Small intestine (tissue), 7 donors: ENCODE data around the gene TCF4. TPM values are rescaled to one million over a fixed set of nuclear protein-coding genes. Genes with fewer than 3 reads are reported as not detected.

ENCODE experiments used
- DNase-seq, 2 donors: peaks; one replicate each; pipeline versions ENCODE4 v3.0.0 to v3.0.0-alpha.2; 2013
- FAIRE-seq: peaks from 2 replicates; lab custom pipeline; 2012; peaks lifted over from hg19 to GRCh38; lab: Jason Lieb, UNC
- H3K27ac ChIP-seq, 3 donors: one replicate each; pipeline ENCODE4 v1.5.1; 2013; ENCODE audit warnings: low read length in 2 of 3, mild to moderate bottlenecking in 2 of 3, control low read depth in 1 of 3, inconsistent platforms in 1 of 3, low read depth in 1 of 3, moderate library complexity in 1 of 3
- H3K27me3 ChIP-seq, 3 donors: one replicate each; pipeline ENCODE4 v1.6.1; 2013; ENCODE audit warnings: low read length in 3 of 3, inconsistent platforms in 1 of 3; ENCODE audit not compliant: control insufficient read depth in 3 of 3, insufficient read depth in 3 of 3
- H3K36me3 ChIP-seq, 3 donors: one replicate each; pipeline ENCODE4 v1.6.1; 2013; ENCODE audit warnings: low read length in 3 of 3, inconsistent platforms in 1 of 3, low read depth in 1 of 3, mild to moderate bottlenecking in 1 of 3, moderate library complexity in 1 of 3; ENCODE audit not compliant: control insufficient read depth in 3 of 3, insufficient read depth in 2 of 3
- H3K4me1 ChIP-seq, 3 donors: one replicate each; pipeline ENCODE4 v1.6.1; 2013; ENCODE audit warnings: low read length in 2 of 3, inconsistent platforms in 1 of 3, low read depth in 1 of 3, mild to moderate bottlenecking in 1 of 3, moderate library complexity in 1 of 3; ENCODE audit not compliant: control insufficient read depth in 3 of 3, insufficient read depth in 2 of 3
- H3K4me3 ChIP-seq, 3 donors: one replicate each; pipeline ENCODE4 v1.5.1; 2013; ENCODE audit warnings: low read length in 3 of 3, control low read depth in 1 of 3, inconsistent platforms in 1 of 3, low read depth in 1 of 3, mild to moderate bottlenecking in 1 of 3, moderate library complexity in 1 of 3
- H3K9me3 ChIP-seq, 2 donors: one replicate each; pipeline ENCODE4 v1.6.1; 2013; ENCODE audit warnings: low read depth in 1 of 2, low read length in 1 of 2; ENCODE audit not compliant: control insufficient read depth in 2 of 2, insufficient read depth in 1 of 2
- WGBS, 3 donors: extraction: QIAGEN DNeasy Blood & Tissue Kit; methylation state at CpG; one replicate each; pipeline ENCODE4 v1.1.7; 2013; 5-methylcytosine and 5-hydroxymethylcytosine counted together
- polyA plus RNA-seq, 4 donors: library from polyadenylated mRNA; stranded (reverse) in 3 of 4; unstranded in 1 of 4; fragments of 200-250 nt in 3 of 4; fragments of 120-200 nt in 1 of 4; gene quantifications; one replicate each; pipeline versions ENCODE4 v1.2.1 to v1.2.3, GENCODE V29; 2013
- donor health status: healthy with polysubstance abuse.
- donor health status: control.
- donor health status: control.
- donor health status: Bipolar disorder and iron deficiency.
- donor health status: healthy.

The TCF4 gene
- polyA plus RNA-seq, 4 donors = 0.67 to 23.7 (median 11.5) TPM

DNA sequence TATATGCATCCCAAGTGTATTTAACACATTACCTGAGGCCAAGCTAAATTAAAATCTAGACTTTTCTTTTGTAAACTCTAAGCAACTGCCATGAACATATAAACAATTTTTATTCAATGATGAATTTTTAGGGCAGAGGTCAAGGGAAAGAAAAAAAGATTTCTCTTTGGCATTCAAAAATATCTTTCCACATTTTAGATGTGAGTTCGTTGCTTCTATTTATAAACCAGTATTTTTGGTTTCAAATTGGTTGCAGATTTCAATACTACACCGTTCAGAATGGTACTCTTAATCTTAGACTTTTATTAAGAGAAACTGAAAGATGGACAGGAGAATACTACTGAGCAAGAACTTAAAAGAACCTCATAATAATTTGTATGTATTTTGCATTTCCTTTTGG, 335.1 kb downstream of the TCF4 start:
- FAIRE-seq = no peak
- 34 to 41% (median 40%) methylated on average over 2 of the region's 2 CpGs for WGBS, 3 donors
- no peak overlapping the region for H3K27ac ChIP-seq

DNA sequence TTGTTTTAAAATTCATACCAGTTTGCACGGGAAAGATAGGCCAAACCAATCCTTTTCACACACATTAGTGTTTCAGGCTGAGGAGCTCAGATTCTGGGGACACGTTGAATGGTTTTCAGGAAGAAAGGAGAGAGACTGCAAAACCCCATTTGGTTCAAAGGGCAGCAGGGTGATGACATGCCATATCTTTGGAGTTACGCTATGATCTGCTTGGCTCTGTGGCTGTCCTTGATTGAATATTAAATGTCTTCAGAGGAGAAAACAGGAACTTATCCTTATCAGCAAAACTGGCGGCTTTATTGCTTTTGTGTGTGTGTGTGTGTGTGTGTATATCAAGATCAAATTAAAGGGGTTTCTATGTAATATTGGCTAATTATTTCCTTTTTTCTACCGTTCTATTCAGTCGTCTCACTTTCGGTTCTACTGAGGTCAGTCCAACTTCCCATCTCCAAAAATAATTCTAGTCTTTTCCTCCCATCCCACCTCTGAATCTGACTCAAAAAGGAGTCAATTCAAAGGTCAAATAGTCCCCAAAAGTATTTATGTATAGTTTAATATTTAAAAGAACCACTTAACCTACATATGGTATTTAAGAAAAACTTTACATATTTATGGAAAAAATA, 335.8 kb downstream of the TCF4 start:
- Histone ChIP-seq H3K36me3 (no peaks in the 10 kb centered on the region), H3K4me1 (peaks cover 0 to 8% (median 0%) of the 10 kb centered on the region in 3 donors), H3K27ac (peak overlapping the region in 1 of 3 donors; percentile 66), H3K9me3 (no peaks in the 10 kb centered on the region), H3K4me3 (no peak overlapping the region), H3K27me3 (no peaks in the 10 kb centered on the region)
- FAIRE-seq (no peak), DNase-seq (peak; percentile 34 to 55)
- 10 to 39% (median 30%) methylated on average over 7 of the region's 7 CpGs for WGBS, 3 donors

More for the DNA sequence above, 335.1 kb downstream of the TCF4 start:
- DNase-seq = no peak
- H3K36me3 ChIP-seq = no peaks in the 10 kb centered on the region
- H3K4me1 ChIP-seq = peaks cover 0 to 8% (median 0%) of the 10 kb centered on the region in 3 donors
- no peak overlapping the region for H3K4me3 ChIP-seq
- H3K9me3 ChIP-seq = no peaks in the 10 kb centered on the region
- no peaks in the 10 kb centered on the region for H3K27me3 ChIP-seq

DNA sequence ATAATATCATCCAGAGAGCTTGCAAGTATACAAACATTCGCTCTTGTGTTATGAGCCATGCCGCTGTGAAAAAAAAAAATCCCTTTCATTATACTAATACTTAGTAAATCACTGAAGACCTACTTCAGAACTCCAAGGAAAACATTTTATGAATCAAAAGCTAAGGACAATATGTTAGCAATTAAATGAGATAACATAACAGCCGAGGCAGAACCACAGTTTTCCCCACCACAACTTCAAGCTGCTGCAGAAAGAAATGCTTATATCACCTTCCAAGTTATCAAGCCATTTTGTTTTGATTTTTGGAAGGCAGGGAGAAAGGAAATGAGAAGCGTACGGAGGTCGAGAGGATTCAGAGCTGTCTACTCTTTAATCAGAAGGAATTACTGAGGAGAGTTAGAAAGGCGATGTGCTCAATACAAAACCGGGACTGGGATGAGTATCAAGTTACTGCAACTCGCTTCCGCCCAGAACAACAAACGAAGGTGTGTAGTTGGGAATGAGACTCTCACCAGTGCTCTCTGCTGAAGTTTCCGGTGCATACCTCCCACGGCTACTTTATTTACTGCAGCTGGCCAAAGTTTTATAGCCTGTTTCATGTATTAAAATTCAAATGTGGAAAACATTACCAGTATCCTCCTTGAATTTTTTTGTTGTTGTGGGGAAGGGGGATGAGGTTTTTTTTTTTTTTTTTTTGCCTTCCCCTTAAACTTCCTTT, 336.6 kb downstream of the TCF4 start:
- no peak overlapping the region for H3K27ac ChIP-seq
- FAIRE-seq (no peak), DNase-seq (peak; percentile 7 to 28)
- H3K4me1 ChIP-seq = peaks cover 0 to 8% (median 0%) of the 10 kb centered on the region in 3 donors
- 42 to 60% (median 57%) methylated on average over 13 of the region's 13 CpGs for WGBS, 3 donors
- H3K27me3 ChIP-seq = no peaks in the 10 kb centered on the region
- no peaks in the 10 kb centered on the region for H3K36me3 ChIP-seq
- H3K4me3 ChIP-seq = no peak overlapping the region
- H3K9me3 ChIP-seq = no peaks in the 10 kb centered on the region

DNA sequence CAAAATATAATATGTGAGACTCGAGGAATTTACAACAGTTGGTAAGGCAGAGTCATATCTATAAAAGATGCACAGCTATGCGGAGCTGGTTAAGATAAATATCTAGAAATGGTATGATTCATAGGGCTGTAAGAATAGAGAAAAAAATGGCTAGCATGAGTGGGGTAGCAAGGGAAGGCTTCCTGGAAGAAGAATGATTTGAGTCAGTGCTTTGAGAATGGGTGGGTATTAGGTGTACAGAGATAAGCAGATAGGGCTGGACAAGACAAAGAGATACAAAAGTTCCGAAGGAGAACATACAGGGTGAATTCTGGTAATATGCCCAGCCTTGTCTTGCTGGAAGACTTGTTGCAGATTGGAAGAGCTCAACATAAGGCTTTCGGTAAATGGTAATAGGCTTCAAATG, 337.2 kb downstream of the TCF4 start:
- 55 to 73% (median 72%) methylated on average over 4 of the region's 4 CpGs for WGBS, 3 donors
- FAIRE-seq = no peak
- Histone ChIP-seq H3K27ac (no peak overlapping the region), H3K9me3 (no peaks in the 10 kb centered on the region), H3K36me3 (no peaks in the 10 kb centered on the region), H3K4me1 (peaks cover 0 to 8% (median 0%) of the 10 kb centered on the region in 3 donors), H3K4me3 (no peak overlapping the region), H3K27me3 (no peaks in the 10 kb centered on the region)
- no peak for DNase-seq

DNA sequence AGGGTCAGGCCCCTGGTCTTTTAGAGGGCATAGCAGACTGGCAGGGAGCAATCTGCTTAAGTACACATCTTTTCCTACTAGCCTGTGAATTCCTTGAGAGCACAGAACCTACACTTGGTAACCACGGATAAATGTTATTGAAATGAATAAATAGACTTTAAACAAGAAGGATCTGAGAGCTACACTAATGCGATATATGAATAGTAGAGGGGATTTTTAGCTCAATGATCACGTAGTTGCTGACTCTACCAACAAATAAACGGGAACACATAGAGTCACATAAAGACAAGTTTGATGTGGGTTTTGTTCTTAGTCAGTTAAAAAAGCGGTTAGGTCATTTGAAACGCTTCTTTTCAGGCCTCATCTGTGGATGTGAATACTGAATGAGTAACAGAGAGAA, 338.4 kb downstream of the TCF4 start:
- no peaks in the 10 kb centered on the region for H3K9me3 ChIP-seq

DNA sequence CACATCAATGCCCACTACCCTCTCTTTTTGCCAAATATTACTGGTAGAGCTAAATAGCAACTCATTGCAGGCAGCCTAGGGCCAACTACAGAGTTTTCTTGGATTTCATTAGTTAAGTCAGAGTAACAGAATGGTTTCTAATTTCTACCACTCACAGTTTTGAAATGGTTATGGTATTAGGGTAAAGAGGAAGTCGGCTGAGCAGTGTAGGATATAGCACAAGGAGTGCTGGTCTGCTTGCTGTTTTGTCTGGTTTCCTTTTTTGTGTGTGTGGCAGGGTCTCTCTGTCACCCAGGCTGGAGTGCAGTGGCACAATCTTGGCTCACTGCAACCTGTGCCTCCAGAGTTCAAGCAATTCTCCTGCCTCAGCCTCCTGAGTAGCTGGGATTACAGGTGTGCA, 339.5 kb downstream of the TCF4 start:
- Histone ChIP-seq H3K36me3 (no peaks in the 10 kb centered on the region), H3K27ac (no peak overlapping the region), H3K4me3 (no peak overlapping the region), H3K9me3 (no peaks in the 10 kb centered on the region), H3K4me1 (peaks cover 0 to 10% (median 0%) of the 10 kb centered on the region in 3 donors), H3K27me3 (no peaks in the 10 kb centered on the region)
- WGBS, 3 donors = 70 to 97% (median 76%) methylated on average over 1 of the region's 1 CpG
- FAIRE-seq (no peak), DNase-seq (no peak)

More for the DNA sequence above, 338.4 kb downstream of the TCF4 start:
- no peak for DNase-seq
- Histone ChIP-seq H3K4me1 (peaks cover 0 to 8% (median 0%) of the 10 kb centered on the region in 3 donors), H3K4me3 (no peak overlapping the region), H3K27me3 (no peaks in the 10 kb centered on the region), H3K36me3 (no peaks in the 10 kb centered on the region), H3K27ac (no peak overlapping the region)
- FAIRE-seq = no peak
- WGBS, 3 donors = 76 to 86% (median 77%) methylated on average over 6 of the region's 6 CpGs

DNA sequence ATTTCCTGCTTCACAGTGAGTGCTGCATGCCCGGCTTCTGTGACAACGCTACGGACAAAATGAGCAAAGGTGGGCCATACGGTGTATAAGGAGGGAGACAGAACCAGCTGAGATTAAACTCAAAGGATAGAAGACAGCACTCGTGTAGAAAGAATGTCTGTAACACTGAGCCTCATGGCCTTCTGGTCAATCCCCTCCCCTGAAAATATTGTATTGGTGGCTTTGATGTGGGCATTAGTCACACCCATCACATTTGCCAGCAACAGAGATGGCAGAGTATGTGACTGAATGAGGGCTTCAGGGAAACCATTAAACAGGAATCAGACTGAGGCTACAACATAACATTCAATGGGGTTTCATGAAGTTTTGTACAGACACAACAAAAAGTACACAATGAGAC, 341.0 kb downstream of the TCF4 start:
- Histone ChIP-seq H3K27ac (peak overlapping the region in 1 of 3 donors; percentile 35), H3K36me3 (no peaks in the 10 kb centered on the region), H3K9me3 (no peaks in the 10 kb centered on the region), H3K27me3 (no peaks in the 10 kb centered on the region), H3K4me1 (peaks cover 0 to 9% (median 0%) of the 10 kb centered on the region in 3 donors), H3K4me3 (no peak overlapping the region)
- no peak for DNase-seq
- WGBS, 3 donors = 84 to 92% (median 90%) methylated on average over 5 of the region's 5 CpGs
- no peak for FAIRE-seq

DNA sequence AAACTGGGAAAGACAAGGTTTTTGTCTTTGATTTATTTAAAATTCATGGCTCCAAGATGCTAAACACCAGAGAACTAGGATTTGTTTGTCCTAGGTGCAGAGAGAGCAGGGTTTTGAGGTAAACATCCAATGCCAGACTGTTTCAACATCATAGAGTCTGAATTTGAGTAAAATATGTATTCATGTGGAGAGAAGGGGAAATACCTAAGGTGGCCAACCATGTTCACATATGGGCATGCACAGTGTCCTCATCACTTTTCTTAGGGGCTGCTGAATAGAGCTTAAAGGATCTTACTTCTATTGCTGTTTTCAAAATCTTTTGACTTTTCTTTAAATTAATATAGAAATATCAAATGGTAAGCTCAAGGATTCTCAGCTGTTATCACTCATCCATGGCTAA, 341.7 kb downstream of the TCF4 start:
- FAIRE-seq (no peak), DNase-seq (no peak)
- Histone ChIP-seq H3K27me3 (no peaks in the 10 kb centered on the region), H3K4me3 (no peak overlapping the region), H3K9me3 (no peaks in the 10 kb centered on the region), H3K27ac (no peak overlapping the region), H3K4me1 (peaks cover 0 to 3% (median 0%) of the 10 kb centered on the region in 3 donors), H3K36me3 (no peaks in the 10 kb centered on the region)
